Thoracic aorta (tissue), 2 donors: Measurements from ENCODE around the gene SEPTIN14. TPM values are rescaled to one million over a fixed set of nuclear protein-coding genes. Genes with fewer than 3 reads are reported as not detected.

Source experiments
- total RNA-seq, 2 donors: library from RNA; depleted of rRNA; stranded (reverse); fragments of >200 nt; gene quantifications; one replicate each; pipeline versions ENCODE4 v1.1.0 to v1.2.3, GENCODE V29; 2016

Gene SEPTIN14
- total RNA-seq, 2 donors from 2014 or later, result not detected

Other genes starting within 250 kb of the SEPTIN14 start
- gene ZNF713, start 24.7 kb upstream of the SEPTIN14 start, total RNA-seq, result 1 to 10 TPM; 3.1 to 6.5 TPM
- 10 to 100 TPM; 12.1 to 13.1 TPM for gene MRPS17, start 89.1 kb upstream of the SEPTIN14 start, total RNA-seq
- gene NIPSNAP2, start 101.8 kb upstream of the SEPTIN14 start, total RNA-seq, result 10 to 100 TPM; 46.0 to 47.1 TPM
- gene PSPH, start 188.7 kb upstream of the SEPTIN14 start, total RNA-seq, result 1 to 10 TPM; 5.1 to 5.8 TPM
- 10 to 100 TPM; 41.8 to 96.9 TPM for gene CCT6A, start 189.0 kb upstream of the SEPTIN14 start, total RNA-seq
- 100 to 1,000 TPM; 102 to 151 TPM for gene SUMF2, start 201.5 kb upstream of the SEPTIN14 start, total RNA-seq
- gene PHKG1, start 230.2 kb upstream of the SEPTIN14 start, total RNA-seq, result 10 to 100 TPM in 1 of 2 donors, 1 to 10 TPM in 1; 6.0 to 10.9 TPM
- 100 to 1,000 TPM; 220 to 311 TPM for gene CHCHD2, start 243.7 kb upstream of the SEPTIN14 start, total RNA-seq